Measurements from ENCODE around the gene LRMDA.
A peak's percentile ranks its signal among the peaks of the same experiment; 100 is the strongest.

The LRMDA gene

DNA sequence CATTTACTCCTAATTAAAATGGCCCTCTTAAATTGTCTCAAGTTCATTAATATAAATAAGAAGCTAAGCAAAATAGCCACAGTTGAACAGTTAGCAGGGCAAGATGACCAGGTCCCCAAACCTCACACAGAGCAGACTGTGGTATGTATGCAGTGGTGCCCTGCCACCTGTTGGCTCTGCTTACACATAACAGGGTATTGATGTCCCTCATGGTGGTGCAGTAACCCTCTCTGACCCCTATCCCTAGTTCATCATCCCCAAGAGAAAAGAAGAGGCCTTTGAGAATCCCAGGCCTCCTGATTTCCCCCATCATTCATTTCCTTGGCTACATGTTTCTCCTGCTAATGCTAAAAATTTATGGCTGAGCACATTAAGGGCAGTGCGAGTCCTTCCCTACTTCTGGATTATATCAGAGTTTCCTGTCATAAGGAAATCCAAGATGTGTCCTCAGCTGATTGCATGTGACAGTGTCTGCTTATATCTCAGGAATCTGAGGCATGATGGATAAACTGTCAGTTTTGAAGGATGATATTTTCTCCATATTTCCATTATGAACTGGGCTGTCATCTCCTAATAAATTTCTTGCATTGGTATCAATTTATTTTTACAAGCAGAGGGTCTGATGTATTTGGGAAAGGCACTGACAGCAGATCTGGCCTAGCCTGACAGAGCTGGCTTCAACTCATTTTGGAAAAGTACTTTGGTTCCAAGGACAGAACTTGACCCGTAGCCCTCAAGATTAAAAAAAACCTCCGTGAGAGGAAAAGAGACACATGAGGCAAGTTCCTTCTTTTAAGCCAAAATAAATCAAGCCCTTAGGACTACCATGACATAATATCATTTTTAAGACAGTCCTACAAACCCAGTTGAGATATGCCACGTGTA, 880.6 kb downstream of the LRMDA start:
- Histone ChIP-seq H2AFZ (ENCODE audit: low read length, unreplicated experiment) (no peak overlapping the region), H3K27me3 (ENCODE audit: insufficient read depth, low read length) (no peaks in the 10 kb centered on the region), H3K36me3 (ENCODE audit: insufficient read depth, low read length) (no peaks in the 10 kb centered on the region), H3K4me3 (ENCODE audit: low read depth, low read length) (no peak overlapping the region), H3K27ac (ENCODE audit: low read depth, low read length) (no peak overlapping the region), H3K79me2 (ENCODE audit: control insufficient read depth, insufficient read depth, low read length, unreplicated experiment) (no peaks in the 10 kb centered on the region), H3K4me1 (ENCODE audit: control insufficient read depth, insufficient read depth, low read length, unreplicated experiment) (peaks cover 15% of the 10 kb centered on the region)

DNA sequence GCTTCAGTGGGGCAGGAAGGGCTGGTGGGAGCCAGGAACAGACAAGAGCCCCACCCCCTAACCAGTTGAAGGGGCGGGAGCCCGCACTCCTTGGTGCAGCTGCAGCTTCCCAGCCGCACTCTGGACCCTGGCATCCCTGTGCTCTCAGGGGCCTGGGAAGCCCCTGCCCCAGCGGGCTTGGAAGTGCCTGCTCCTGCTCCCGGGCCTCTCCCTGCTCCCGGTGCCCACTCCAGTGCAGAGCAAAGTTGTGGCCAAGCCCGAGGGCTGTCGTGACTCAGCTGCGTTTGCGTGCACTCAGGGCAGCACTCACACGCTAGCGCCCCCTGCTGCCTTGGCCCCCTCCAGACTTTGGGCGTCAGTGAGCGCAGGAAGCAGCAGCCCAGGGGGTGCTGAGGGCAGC, 883.8 kb downstream of the LRMDA start:
- Histone ChIP-seq H3K27ac (ENCODE audit: low read depth, low read length) (no peak overlapping the region), H3K79me2 (ENCODE audit: control insufficient read depth, insufficient read depth, low read length, unreplicated experiment) (no peaks in the 10 kb centered on the region), H3K36me3 (ENCODE audit: insufficient read depth, low read length) (no peaks in the 10 kb centered on the region), H3K27me3 (ENCODE audit: insufficient read depth, low read length) (no peaks in the 10 kb centered on the region), H2AFZ (ENCODE audit: low read length, unreplicated experiment) (no peak overlapping the region), H3K4me3 (ENCODE audit: low read depth, low read length) (no peak overlapping the region), H3K4me1 (ENCODE audit: control insufficient read depth, insufficient read depth, low read length, unreplicated experiment) (peaks cover 8% of the 10 kb centered on the region)

DNA sequence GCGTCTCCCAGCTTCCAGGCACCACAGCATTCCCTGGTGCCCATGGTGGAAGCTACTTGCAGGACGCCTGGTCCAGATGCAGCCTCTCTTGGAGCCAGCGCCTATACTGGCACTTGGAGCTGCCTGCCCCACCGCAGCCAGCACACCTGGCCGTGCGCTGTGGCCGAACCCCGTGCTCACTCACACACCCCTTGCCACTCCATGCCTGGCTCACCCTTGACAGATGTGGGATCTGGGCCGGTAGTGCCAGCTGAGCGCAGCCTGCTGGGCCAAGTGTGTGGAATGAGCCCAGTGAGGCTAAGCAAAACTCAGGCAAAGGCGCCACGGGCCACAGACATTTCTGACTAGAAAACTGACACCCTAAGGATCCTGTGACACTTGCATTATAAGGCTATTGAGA, 884.8 kb downstream of the LRMDA start:
- Histone ChIP-seq H3K79me2 (ENCODE audit: control insufficient read depth, insufficient read depth, low read length, unreplicated experiment) (no peaks in the 10 kb centered on the region), H3K27ac (ENCODE audit: low read depth, low read length) (no peak overlapping the region), H2AFZ (ENCODE audit: low read length, unreplicated experiment) (no peak overlapping the region), H3K27me3 (ENCODE audit: insufficient read depth, low read length) (no peaks in the 10 kb centered on the region), H3K36me3 (ENCODE audit: insufficient read depth, low read length) (no peaks in the 10 kb centered on the region), H3K4me3 (ENCODE audit: low read depth, low read length) (no peak overlapping the region), H3K4me1 (ENCODE audit: control insufficient read depth, insufficient read depth, low read length, unreplicated experiment) (no peaks in the 10 kb centered on the region)

DNA sequence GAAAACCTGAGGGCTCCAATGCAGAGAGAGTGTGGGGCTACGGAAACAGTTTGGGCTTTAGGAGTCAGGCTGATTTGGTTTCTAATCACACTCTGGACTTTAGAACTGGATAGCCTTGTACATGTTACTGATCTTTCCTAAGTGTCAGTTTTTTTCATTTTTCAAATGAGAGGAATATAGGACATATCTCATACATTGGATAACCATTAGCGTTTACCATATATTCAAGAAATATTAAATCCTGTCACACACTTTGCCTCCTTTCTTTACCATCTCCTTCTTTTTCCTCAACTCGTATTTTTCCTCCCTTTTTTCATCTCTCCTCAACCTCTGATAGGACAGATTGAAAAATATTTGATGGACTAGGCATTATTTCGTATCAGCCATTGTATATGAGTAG, 885.7 kb downstream of the LRMDA start:
- H3K4me3 ChIP-seq (ENCODE audit: low read depth, low read length): no peak overlapping the region
- no peaks in the 10 kb centered on the region for H3K79me2 ChIP-seq (ENCODE audit: control insufficient read depth, insufficient read depth, low read length, unreplicated experiment)
- H3K4me1 ChIP-seq (ENCODE audit: control insufficient read depth, insufficient read depth, low read length, unreplicated experiment): no peaks in the 10 kb centered on the region
- no peaks in the 10 kb centered on the region for H3K36me3 ChIP-seq (ENCODE audit: insufficient read depth, low read length)
- no peak overlapping the region for H3K27ac ChIP-seq (ENCODE audit: low read depth, low read length)
- no peaks in the 10 kb centered on the region for H3K27me3 ChIP-seq (ENCODE audit: insufficient read depth, low read length)
- no peak overlapping the region for H2AFZ ChIP-seq (ENCODE audit: low read length, unreplicated experiment)

DNA sequence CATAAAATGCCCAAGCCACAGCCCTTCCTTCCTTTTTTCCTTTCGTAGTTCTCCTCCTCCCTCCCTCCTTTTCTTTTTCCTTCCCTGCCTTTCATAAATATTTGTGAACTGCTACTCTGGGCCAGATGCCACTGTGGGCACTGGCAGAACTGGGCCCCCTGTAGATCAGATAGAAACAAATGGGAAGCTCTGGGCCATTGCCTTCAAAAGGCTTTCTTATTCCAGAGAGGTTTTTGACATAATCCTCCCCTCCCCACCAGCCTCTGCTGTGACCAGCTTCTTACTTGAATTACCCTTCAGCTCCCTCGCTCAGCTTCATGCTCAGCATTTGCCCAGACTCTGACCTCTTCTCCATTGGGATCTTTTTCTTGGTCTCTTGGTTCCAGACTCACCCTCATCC, 886.8 kb downstream of the LRMDA start:
- H3K36me3 ChIP-seq (ENCODE audit: insufficient read depth, low read length): no peaks in the 10 kb centered on the region
- H3K4me1 ChIP-seq (ENCODE audit: control insufficient read depth, insufficient read depth, low read length, unreplicated experiment): no peaks in the 10 kb centered on the region
- no peak overlapping the region for H3K4me3 ChIP-seq (ENCODE audit: low read depth, low read length)
- no peaks in the 10 kb centered on the region for H3K79me2 ChIP-seq (ENCODE audit: control insufficient read depth, insufficient read depth, low read length, unreplicated experiment)
- no peak overlapping the region for H3K27ac ChIP-seq (ENCODE audit: low read depth, low read length)
- no peak overlapping the region for H2AFZ ChIP-seq (ENCODE audit: low read length, unreplicated experiment)
- no peaks in the 10 kb centered on the region for H3K27me3 ChIP-seq (ENCODE audit: insufficient read depth, low read length)

DNA sequence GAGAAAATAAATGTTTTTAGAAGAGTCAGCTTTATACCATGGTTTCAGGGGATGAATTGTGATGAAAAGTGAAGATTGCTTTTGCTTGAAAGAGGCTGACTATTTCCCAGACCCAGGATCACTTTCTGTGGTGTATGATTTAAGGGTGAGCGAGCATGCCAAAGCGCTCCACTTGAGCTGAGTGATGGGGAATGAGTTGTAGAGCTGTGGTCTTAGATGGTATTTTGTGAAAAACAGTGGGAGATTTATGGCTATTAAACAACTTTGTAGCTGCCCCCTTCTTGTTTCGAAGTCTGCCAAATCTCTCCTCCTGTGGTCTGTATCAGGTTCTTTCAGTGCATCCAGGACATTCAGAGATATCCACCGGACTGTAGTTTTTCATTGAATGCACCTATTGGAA, 888.2 kb downstream of the LRMDA start:
- Histone ChIP-seq H3K4me1 (ENCODE audit: control insufficient read depth, insufficient read depth, low read length, unreplicated experiment) (no peaks in the 10 kb centered on the region), H3K4me3 (ENCODE audit: low read depth, low read length) (no peak overlapping the region), H3K27ac (ENCODE audit: low read depth, low read length) (no peak overlapping the region), H3K36me3 (ENCODE audit: insufficient read depth, low read length) (no peaks in the 10 kb centered on the region), H3K79me2 (ENCODE audit: control insufficient read depth, insufficient read depth, low read length, unreplicated experiment) (no peaks in the 10 kb centered on the region), H3K27me3 (ENCODE audit: insufficient read depth, low read length) (no peaks in the 10 kb centered on the region), H2AFZ (ENCODE audit: low read length, unreplicated experiment) (no peak overlapping the region)

DNA sequence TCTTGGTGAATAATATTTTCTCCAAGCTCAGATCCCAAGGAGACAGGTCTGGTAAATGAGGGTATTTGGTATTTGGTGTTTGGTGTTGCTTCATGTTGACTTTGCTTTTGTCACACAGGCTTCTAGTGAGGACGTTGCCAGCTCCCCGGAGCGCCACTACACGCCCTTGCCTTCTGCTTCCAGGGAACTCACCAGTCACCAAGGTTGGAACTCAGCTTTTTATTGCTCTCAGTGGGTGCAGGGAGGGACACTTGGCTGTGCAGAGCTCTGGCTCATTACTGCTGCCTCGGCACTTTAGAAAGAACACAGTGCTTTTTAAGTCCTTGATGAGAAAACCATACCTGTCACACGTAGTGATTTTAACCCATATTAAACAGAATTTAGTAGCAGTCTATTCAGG, 892.9 kb downstream of the LRMDA start:
- no peaks in the 10 kb centered on the region for H3K36me3 ChIP-seq (ENCODE audit: insufficient read depth, low read length)
- no peak overlapping the region for H2AFZ ChIP-seq (ENCODE audit: low read length, unreplicated experiment)
- peaks cover 5% of the 10 kb centered on the region for H3K4me1 ChIP-seq (ENCODE audit: control insufficient read depth, insufficient read depth, low read length, unreplicated experiment)
- no peak overlapping the region for H3K4me3 ChIP-seq (ENCODE audit: low read depth, low read length)
- H3K27ac ChIP-seq (ENCODE audit: low read depth, low read length): no peak overlapping the region
- no peaks in the 10 kb centered on the region for H3K79me2 ChIP-seq (ENCODE audit: control insufficient read depth, insufficient read depth, low read length, unreplicated experiment)
- no peaks in the 10 kb centered on the region for H3K27me3 ChIP-seq (ENCODE audit: insufficient read depth, low read length)

DNA sequence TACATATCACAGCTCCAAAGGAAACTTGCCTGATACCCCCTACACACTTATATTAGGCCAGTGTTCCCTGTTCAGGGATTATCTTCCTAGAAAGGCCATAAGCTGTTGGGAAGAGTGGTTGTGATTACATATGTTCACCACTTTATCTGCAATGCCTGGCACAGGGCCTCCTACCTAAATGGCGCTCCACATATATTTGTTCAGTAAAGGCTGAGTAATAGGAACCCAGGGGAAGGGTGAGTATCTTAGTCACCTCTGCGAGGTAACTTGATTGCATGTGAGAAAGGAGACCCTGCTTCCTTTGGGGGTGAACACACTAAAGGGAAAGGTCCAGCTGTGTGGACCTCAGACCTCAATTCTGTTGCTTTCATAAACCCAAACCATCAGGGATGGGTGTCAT, 896.0 kb downstream of the LRMDA start:
- H3K79me2 ChIP-seq (ENCODE audit: control insufficient read depth, insufficient read depth, low read length, unreplicated experiment): no peaks in the 10 kb centered on the region
- no peak overlapping the region for H2AFZ ChIP-seq (ENCODE audit: low read length, unreplicated experiment)
- no peak overlapping the region for H3K27ac ChIP-seq (ENCODE audit: low read depth, low read length)
- no peak overlapping the region for H3K4me3 ChIP-seq (ENCODE audit: low read depth, low read length)
- H3K27me3 ChIP-seq (ENCODE audit: insufficient read depth, low read length): no peaks in the 10 kb centered on the region
- H3K36me3 ChIP-seq (ENCODE audit: insufficient read depth, low read length): no peaks in the 10 kb centered on the region
- H3K4me1 ChIP-seq (ENCODE audit: control insufficient read depth, insufficient read depth, low read length, unreplicated experiment): peaks cover 19% of the 10 kb centered on the region

DNA sequence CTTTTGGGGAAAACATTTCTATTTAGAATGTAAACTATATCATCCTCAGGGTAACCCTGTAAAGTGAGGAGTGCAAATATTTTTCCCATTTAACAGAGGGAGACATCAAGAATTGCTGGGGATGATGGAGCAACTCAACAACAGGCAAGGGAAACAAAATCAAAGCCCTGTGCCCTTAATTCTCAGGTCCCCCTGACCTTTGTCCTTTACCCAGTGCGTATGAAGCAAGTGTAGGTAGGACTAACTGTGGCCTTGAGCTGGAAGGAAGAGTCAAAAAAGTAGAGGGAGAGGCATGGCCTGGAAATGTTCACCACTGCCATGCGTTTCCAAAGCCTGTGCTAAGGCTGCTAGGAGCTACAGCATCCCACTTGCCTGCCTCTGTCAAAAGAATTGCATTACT, 896.9 kb downstream of the LRMDA start:
- H3K4me3 ChIP-seq (ENCODE audit: low read depth, low read length): no peak overlapping the region
- no peak overlapping the region for H2AFZ ChIP-seq (ENCODE audit: low read length, unreplicated experiment)
- no peaks in the 10 kb centered on the region for H3K36me3 ChIP-seq (ENCODE audit: insufficient read depth, low read length)
- H3K4me1 ChIP-seq (ENCODE audit: control insufficient read depth, insufficient read depth, low read length, unreplicated experiment): peaks cover 19% of the 10 kb centered on the region
- H3K79me2 ChIP-seq (ENCODE audit: control insufficient read depth, insufficient read depth, low read length, unreplicated experiment): no peaks in the 10 kb centered on the region
- no peak overlapping the region for H3K27ac ChIP-seq (ENCODE audit: low read depth, low read length)
- H3K27me3 ChIP-seq (ENCODE audit: insufficient read depth, low read length): no peaks in the 10 kb centered on the region

DNA sequence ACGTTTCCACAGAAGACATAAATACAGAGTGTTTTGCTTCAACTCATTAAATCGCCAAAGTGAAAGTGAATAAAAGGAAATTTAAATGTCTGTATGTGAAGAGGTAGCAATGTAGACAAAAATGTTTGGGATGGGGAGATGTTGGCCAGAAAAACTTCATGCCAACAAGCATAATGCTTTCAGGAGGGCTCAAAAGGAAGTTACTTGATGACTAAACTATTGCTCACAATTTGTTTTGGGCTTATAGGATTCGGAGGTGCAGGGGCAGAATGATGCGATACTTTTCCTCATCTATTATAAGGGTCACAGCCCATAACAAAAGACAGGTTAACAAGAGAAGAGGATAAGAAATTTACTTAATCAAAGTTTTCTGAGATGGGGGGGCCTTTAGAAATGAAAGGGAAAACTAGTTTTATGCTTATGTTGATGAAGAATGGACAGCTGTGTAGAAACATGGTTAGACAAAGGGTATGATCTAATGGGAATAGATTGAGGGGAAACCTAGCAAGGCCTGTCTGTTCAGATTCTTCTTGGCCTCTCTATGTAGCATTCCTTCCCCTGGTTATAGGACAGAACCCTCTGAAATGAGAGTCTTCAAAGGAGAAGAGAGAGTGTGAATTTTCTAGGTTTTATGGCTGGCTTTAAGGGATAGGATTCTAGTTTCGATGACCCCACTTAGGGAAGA, 898.6 kb downstream of the LRMDA start:
- Histone ChIP-seq H3K36me3 (ENCODE audit: insufficient read depth, low read length) (no peaks in the 10 kb centered on the region), H3K79me2 (ENCODE audit: control insufficient read depth, insufficient read depth, low read length, unreplicated experiment) (no peaks in the 10 kb centered on the region), H3K27me3 (ENCODE audit: insufficient read depth, low read length) (no peaks in the 10 kb centered on the region), H2AFZ (ENCODE audit: low read length, unreplicated experiment) (peak overlapping the region; percentile 56), H3K4me1 (ENCODE audit: control insufficient read depth, insufficient read depth, low read length, unreplicated experiment) (peaks cover 19% of the 10 kb centered on the region), H3K4me3 (ENCODE audit: low read depth, low read length) (peak overlapping the region; percentile 10; the same call in 1 of the 2 replicates), H3K27ac (ENCODE audit: low read depth, low read length) (peak overlapping the region; percentile 17)

DNA sequence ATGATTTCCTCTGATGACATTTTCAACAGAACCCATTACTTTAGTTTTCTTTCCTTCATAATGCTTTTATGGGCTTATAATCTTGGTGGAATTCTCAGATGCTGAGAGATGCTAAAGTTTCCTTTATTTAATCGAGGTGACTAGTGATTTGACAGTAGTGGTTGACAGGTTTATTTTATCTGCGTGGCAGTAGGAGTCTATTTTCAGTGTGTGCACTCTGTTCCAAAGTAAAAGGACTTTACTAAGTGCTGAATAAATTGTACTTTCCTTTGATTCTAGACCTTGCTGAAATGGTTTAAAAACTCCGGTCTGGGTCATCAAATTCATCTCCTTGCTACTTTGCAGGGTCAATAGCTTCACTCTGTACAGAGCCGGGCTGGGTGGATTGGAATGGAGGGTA, 900.3 kb downstream of the LRMDA start:
- H2AFZ ChIP-seq (ENCODE audit: low read length, unreplicated experiment): no peak overlapping the region
- H3K4me1 ChIP-seq (ENCODE audit: control insufficient read depth, insufficient read depth, low read length, unreplicated experiment): peaks cover 28% of the 10 kb centered on the region
- H3K27me3 ChIP-seq (ENCODE audit: insufficient read depth, low read length): no peaks in the 10 kb centered on the region
- H3K27ac ChIP-seq (ENCODE audit: low read depth, low read length): no peak overlapping the region
- H3K36me3 ChIP-seq (ENCODE audit: insufficient read depth, low read length): no peaks in the 10 kb centered on the region
- H3K79me2 ChIP-seq (ENCODE audit: control insufficient read depth, insufficient read depth, low read length, unreplicated experiment): no peaks in the 10 kb centered on the region
- no peak overlapping the region for H3K4me3 ChIP-seq (ENCODE audit: low read depth, low read length)

All from ACC112 (cell line).